HL-60/S4 treated with phorbol 12-myristate 13-acetate at 8.2 ng/mL for 4 days and 3 days (cell line): ENCODE measurements around the gene NKAIN2.
"Not testable (repeated sequence)": the region's sequence is repeated elsewhere in the genome, so short reads cannot be mapped to it uniquely, and the experiment has no call there.

Source experiments
- in situ Hi-C: fragments of 300-500 bp; cut with MboI; formaldehyde crosslinking; loops from 2 replicates; pipeline ENCODE4 v1.15.0; 2022; ENCODE audit warnings: low sequenced_read_pairs

Gene NKAIN2

DNA sequence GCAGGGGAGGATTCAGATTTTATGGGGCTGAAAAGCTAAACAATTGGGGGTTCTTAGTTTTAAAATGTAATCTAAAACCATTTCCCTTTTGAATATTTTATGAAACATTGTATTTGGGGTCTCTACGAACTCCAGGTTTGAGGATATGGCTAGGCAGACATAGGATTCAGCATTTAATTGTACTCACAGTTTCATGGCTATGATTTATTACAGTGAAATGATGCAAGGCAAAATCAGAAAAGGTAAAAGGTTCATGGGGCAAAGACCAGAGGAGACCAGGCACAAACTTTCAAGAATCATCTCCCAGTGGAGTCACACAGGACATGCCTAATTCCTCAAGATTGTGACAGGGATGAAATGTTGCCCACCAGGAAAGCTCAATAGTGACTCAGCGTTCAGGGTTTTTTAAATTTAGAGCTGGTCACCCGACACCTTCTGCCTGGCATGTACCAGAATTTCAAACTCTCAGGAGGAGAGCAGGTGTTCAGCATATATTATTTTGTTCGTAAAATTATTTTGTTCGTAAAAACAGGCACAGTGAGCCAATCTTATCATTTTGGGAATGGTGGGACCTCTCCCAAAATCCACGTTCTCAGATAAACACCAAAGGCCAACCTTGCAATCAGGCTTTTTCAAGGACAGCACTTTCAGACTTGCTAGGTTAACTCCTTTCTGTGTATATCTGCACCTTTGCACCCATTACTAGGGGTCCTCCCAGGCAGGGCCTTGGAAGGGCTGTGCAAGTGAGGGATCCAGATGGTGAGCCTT, 270.3 kb downstream of the NKAIN2 start:
- in situ Hi-C loops = no loop called here

DNA sequence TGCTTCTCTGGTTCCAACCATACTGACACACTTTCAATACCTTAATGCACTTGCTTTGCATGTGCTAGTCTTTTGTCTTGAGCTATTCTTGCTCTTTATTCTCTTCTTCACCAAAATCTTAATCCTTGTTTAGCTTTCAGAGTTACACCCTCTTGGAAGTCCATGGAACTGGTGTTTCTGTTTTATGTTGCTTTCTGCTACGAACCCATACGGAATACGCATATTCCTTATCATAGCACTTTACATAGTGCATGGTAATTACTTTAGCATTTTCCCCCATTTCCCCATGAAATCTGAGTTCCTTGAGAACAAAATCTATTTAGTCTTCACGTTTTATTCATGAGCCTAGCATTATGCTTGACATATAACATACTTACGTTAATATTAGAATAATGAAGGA, 270.9 kb downstream of the NKAIN2 start:
- in situ Hi-C loops = no loop called here

DNA sequence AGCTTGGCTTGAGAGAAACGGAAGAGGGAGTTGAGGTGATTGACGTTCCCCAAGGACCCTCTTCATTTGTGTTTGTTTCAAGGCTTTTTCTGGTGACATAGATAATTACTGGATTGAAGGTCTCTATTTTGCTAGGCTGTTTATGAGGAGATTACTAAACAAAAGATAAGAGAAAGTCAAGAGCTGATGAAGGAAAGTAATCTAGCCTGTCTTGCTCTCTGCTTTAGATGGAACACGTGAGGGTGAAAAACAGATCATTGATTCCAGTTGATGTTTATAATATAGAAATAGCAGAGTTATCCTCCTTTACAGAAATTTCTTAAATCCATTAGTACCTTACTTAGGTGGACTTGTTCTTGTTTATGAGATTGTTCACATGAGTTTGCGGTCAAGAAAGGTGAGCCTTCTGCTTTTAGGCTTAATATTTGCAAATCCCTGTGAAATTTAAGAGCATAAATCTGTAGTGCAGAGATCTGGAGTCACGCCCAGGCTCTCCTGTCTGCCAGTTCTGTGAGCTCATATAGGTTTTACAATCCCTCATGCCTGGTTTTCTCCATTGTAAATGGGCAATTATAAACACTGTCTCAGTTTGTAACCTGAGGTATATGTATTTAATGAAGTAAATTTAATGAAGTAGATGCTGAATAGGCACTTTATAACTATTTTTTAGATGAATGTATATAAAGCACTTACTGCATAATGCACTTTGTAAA, 272.8 kb downstream of the NKAIN2 start:
- in situ Hi-C loops = no loop called here

DNA sequence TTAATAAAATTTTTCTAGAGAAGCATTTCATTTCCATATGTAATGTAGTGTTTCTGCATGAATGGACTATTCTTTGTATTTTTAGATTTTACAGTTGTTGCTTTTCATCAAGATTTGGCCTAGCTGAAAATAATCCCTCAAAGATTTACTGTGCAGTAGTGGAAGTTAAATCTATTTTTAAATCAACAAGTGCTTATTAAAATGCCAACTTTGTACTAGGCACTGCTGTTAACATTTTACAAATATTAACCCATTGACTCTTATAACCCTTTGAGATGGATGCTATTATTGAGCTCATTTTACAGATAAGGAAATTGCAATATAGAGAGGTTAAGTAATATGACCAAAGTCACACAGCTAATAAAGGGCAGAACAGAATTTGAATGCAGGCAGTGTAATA, 274.5 kb downstream of the NKAIN2 start:
- in situ Hi-C loops = no loop called here

DNA sequence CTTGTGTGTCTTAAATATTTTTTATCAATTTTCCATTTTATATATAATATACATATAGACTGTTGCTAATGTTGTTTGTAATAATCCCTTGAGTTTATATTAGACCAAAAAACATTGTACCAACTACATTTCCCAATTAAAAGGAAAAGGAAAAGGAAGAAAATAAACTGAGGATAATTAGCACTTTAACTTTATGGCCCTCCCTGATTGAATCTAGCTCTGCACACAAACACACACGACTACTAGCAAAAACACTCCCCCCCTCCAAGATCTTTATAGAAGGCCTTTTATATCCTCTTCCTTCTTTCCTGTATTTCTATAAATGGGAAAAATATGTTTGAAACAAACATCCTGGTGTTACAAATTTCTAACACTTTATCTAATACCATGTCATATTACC, 276.8 kb downstream of the NKAIN2 start:
- in situ Hi-C loops = no loop called here

DNA sequence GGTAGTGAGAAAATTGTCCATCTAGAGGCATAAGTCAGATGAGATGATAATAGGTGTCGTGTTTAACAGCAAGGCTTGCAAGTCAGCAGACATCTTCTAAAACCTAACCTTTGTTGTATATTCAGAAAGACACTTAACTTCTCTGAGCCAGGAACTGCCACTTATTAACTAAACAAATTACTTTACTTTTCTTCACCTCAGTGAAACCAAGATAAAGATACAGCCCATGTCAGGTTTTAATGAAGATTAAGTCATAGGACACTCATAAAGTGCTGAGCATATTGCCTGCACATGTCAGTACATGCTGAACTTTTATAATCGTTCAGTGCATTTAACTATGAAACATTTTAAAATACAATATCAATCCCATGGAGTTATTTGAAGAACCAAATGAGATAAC, 286.8 kb downstream of the NKAIN2 start:
- in situ Hi-C loops = no loop called here

DNA sequence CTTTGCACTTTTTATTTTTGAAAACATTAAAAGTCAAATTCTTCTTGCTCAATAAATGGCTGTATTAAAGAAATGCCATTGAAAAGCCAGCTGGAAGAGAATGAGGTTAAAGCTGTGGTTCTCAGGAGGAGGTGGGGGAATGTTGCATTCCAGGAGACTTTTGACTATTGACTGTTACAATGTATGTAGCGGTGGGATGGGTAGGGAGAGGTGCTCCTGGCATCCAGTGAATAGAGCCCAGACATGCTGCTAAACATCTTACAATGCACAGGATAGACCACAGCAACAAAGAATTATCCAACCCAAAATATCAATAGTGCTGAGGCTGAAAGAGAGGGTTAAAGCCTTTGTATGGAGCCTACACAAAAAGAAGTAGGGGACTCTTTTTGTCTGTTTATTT, 295.9 kb downstream of the NKAIN2 start:
- in situ Hi-C loops = no loop called here

DNA sequence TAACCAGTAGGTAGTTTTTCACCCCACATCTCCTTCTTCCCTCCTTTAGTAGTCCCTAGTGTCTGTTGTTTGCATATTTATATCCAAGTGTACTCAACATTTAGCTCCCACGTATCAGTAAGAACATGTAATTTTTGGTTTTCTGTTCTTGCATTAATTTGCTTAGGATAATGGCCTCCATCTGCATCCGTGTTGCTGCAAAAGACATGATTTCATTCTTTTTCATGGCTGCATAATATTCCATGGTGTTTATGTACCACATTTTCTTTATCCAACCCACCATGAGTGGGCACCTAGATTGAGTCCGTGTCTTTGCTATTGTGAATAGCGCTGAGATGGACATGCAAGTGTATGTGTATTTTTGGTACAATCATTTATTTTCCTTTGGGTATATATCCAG, 306.8 kb downstream of the NKAIN2 start:
- in situ Hi-C loops = no loop called here

DNA sequence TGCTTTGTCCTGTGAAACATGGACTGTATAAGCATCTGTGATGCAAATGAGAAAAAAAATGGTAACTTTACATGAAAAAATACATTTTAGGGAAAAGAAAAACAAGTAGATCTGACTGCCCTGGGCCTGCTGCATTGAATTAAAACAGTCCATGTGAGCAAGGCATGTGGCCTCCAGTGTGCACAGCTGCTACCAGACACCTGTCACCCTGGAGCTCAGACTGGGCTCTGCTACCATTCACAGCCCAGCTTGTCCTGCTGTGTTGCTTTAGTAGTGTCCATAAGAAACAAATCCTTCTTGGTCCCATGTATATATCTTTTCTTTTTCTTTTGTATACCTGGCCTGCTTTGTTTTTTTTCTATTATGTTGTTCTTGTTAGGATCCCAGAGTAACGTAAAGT, 315.9 kb downstream of the NKAIN2 start:
- in situ Hi-C loops = no loop called here

DNA sequence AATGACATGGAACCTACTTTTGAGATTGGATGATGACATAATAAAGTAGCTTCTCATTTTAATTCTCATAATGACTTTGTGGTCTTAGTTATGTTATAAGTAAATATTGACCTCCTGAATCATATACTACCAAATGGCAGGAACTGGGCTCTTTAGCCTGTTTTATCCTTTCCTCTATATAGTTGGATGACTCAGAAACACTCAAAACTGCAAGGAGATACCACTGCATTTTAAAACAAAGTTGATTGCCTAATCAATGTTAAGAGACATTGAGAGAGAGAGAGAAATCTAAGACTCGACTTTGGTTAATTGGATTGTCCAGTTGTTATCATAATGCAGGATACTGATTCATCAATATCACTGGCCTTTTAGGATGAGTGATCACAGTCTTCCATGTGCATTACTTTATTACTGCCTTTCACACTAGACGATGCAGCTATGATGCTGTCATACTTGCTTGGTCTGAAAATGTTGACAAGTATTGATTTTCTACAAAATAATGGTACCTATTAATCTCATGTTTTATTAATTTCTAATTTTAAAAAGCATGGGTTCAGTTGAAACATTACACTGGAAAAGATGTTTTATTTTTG, 320.0 kb downstream of the NKAIN2 start:
- in situ Hi-C loops = no loop called here

DNA sequence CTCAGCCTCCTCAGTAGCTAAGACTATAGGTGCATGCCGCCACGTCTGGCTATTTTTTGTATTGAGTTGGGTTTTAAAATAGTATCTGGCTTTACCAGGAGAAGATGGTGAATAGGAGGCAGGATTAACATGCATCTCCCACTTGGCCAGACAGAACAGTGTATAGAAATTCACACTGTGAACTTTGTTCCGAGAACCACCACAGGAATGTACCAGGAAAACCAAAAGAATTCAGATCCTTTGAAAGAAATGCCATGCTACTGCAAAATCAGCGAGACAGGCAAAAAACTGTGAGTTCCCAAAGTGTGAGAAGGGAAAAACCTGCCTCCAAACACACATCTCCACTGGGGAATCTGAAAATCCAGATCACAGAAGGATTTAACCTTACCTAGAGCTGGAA, 327.6 kb downstream of the NKAIN2 start:
- in situ Hi-C loops = no loop called here

DNA sequence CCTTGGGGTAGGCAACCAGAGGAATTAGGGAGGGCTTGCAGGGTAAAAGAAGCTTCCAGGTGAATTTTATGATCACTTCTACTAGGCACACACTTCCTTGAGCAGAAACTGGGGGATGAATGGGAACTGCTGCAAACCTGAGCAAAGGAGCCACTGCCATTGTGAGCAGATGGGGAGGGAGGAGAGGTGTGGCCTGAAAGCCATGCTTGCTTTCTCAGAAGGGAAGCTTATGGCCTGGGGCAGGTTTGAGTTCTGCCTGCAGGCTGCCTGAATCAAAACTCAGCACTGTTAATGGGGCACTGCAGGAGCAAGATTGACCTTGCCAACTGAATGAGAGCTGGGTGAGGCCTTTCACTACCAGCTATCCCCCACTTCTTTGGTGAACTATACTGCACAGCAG, 328.1 kb downstream of the NKAIN2 start:
- in situ Hi-C loops = no loop called here

DNA sequence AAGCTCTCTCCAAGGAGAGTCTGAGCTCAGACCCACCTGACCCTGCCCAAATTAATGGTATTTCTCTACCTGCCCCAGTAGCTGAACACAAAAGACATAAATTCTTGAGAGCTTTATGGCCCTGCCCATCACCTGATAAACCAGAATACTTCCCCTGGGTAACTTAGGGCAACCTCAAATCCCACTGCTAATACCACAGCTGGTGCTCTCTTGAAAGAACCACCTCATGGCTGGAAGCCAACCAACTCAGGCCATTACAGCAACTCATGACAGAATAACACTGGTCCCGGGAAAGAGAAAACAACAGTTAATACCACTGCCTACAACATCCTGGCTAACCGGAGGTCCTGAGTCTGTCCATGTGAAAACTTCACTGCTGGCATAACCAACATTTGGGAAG, 328.6 kb downstream of the NKAIN2 start:
- in situ Hi-C loops = no loop called here

DNA sequence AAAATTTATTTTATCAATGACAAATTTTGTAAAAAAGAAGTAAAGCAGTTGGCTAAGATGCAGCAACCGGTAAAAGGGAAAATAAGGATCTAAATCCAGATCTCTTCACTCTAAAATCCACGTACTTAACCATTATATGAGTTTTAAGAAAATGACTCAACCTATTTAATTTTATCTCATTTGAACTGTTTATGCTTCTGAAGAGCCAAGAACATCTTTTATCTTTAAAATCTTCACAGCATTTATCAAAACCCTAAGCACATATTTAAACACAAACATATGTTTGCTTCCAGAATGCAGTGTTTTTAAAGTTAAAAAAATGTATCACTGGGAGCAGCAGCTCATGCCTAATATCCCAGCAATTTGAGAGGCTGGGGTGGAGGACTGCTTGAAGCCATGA, 339.2 kb downstream of the NKAIN2 start:
- in situ Hi-C loops = no loop called here

DNA sequence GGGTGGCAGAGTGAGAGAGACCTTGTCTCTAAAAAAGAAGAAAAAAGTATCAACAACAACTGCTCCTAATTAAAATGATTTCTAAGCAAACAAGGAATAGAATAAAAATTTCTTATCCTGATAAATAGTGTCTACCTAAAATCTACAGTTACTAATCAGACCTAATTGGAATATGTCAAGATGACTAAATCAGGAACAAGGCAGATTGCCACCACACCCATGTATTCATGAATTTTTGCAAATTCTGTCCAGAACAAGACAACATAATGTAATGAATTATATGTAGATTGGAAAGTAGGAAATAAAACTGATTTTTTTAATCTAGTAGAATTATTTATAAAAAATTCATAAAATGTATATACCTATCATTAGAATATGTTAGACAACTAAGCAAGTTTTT, 339.8 kb downstream of the NKAIN2 start:
- in situ Hi-C loops = no loop called here

DNA sequence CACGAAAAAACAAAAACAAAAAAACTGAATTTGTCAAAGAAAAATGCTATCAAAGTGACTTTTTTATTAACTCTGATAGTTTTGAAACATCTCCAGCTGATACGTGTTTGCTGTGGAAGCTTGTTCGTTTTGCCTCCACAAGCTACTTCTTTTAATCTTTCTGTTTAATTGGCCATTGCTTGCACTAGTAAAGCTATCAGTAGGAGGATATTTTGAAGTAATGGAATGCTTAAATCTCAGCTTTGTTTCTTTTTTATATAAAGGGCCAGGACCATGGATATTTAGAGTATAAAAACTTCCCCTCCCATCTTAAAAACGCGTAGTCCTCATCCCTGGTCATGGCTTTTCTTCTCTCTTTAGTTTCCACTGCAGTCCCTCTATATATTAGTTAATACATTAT, 344.0 kb downstream of the NKAIN2 start:
- in situ Hi-C loops = no loop called here

DNA sequence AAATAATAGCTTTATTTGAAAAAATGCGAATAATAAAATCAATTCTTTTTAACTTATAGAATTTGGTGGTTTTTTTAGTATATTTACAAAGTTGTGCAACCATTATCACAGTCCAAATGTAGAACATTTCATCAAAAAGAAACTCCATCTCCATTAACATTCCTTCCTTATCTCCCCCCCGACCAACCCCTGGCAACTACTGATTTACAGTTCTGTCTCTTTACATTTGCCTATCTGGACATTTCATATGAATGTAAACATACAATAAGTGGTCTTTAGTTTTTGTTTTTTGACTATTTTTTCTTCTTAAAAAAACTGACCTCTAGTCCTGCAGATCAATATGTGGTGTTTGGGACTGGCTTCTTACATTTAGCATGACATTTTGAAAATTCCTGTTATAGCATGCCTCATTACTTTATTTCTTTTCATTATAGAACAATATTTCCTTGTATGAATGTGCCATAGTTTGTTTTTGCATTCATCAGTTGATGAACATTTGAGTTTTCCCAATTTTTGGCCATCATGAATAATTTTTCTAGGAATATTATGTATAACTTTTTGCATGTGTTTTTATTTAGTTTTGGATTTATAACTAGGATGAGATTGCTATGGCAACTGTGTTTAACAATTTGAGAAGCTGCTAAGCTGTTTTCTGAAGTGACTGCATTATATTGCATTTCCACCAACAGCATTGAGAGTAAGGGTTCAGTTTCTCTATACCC, 344.7 kb downstream of the NKAIN2 start:
- in situ Hi-C loops = no loop called here

DNA sequence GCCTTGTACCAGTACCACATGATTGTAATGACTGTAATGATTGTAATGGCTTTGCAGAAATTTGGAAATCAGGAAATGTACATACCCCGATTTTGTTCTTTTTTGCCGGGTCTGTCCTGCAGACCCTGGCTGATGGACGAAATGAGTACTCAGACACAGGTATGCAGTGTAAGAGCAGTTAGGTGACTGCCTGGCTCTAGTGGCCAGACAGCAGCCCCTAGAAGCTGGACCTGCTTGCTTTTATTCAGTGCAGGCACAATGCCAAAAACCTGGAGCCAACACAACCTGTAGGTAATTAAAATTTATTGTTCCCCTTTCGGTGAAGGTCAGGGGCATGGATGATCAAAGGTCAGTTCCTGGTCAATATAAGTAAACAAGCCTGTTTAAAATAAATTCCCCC, 346.0 kb downstream of the NKAIN2 start:
- in situ Hi-C loops = no loop called here

DNA sequence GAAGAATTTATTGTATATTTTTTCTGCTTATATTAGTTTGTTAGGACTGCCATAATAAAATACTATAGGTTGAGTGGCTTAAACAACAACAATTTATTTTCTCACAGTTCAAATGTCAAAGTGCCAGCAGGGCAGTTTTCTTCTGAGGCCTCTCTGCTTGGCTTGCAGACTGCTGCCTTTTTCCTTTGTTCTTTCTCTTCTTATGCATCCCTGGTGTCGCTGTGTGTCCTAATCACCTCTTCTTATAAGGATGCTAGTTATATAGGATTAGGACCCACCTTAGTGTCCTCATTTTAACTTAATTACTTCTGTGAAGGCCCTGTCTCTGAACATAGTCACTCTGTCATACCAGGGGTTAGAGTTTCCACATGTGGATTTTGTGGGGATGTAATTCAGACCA, 354.4 kb downstream of the NKAIN2 start:
- in situ Hi-C loops = no loop called here

DNA sequence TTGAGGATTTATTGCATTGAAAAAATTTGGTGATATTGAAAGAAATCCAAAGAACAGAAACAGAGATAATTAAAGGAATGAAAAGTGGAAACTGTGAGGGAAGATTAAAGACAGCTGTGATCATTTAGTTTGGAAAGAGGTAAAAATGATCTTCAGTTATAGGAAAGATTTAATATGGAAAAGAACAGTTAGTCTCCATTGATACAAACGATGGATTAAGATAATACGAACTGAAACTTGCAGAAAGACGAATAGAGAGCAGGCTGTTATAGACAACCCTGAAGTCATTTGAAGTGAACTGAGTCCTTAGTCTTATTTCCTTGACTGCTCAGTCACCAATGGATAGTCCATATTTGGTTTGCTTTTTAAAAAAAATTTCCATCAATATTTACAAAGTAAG, 360.0 kb downstream of the NKAIN2 start:
- in situ Hi-C loops = no loop called here

DNA sequence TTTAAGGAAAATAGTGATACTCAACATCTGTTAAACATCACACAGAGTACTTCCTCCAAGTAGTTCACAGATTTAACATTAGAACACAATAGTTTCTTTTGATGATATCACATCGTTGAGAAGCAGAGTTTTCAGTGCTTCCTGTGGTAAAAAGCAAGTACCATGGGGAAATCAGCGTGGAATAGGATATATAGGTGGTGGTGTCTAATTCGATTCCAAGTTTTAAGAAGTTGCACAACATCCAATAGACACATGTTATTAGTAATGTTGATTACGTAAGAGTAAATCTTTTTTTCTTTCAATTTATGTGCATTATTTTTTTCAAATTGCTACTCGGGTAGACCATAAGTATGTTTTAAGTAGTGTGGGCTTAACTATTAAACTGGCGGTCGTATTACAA, 360.7 kb downstream of the NKAIN2 start:
- in situ Hi-C loops = no loop called here

DNA sequence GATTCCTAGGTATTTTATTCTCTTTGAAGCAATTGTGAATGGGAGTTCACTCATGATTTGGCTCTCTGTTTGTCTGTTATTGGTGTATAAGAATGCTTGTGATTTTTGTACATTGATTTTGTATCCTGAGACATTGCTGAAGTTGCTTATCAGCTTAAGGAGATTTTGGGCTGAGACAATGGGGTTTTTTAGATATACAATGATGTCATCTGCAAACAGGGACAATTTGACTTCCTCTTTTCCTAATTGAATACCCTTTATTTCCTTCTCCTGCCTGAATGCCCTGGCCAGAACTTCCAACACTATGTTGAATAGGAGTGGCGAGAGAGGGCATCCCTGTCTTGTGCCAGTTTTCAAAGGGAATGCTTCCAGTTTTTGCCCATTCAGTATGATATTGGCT, 363.6 kb downstream of the NKAIN2 start:
- in situ Hi-C loops = not testable (repeated sequence)
